ENCODE results near the gene BEND7. TPM values are rescaled to one million over a fixed set of nuclear protein-coding genes. Genes with fewer than 3 reads are reported as not detected.

Gene BEND7
- total and polyA plus RNA-seq, 2 donors (not counting 3 experiments of a cell fraction or from before 2014, with no cell fraction given): 7.3 to 31.7 TPM

- Histone ChIP-seq H3K79me2 (ENCODE audit: control insufficient read depth, insufficient read depth, low read length) (no peaks in the 10 kb centered on the region), H3K9ac (replicated peaks; ENCODE audit: extremely low read depth, insufficient read depth, low read length) (no peak overlapping the region), H3K36me3 (ENCODE audit: control insufficient read depth in 2 of 2, extremely low read depth in 1 of 2, insufficient read depth in 2 of 2, low read length in 2 of 2) (no peaks in the 10 kb centered on the region), H3K27ac (ENCODE audit: insufficient read depth, low read depth, low read length) (no peak overlapping the region), H2AFZ (ENCODE audit: low read depth, low read length) (no peak overlapping the region), H4K20me1 (replicated peaks; ENCODE audit: control insufficient read depth, extremely low read depth, insufficient read depth, low read length) (no peaks in the 10 kb centered on the region), H3K4me1 (ENCODE audit: control insufficient read depth, extremely low read depth, insufficient read depth, low read length) (no peaks in the 10 kb centered on the region), H3K4me2 (ENCODE audit: insufficient read depth, low read length) (no peak overlapping the region), H3K9me1 (replicated peaks; ENCODE audit: control insufficient read depth, extremely low read depth, insufficient read depth, low read length) (no peaks in the 10 kb centered on the region), H3K4me3 (replicated peaks in 1 of 3; ENCODE audit: insufficient read depth in 1 of 3, low read depth in 1 of 3, low read length in 3 of 3) (no peak overlapping the region), H3K9me3 (replicated peaks; ENCODE audit: control insufficient read depth, insufficient read depth, low read length) (no peaks in the 10 kb centered on the region), H3K27me3 (ENCODE audit: control insufficient read depth in 2 of 2, insufficient read depth in 2 of 2, low read length in 2 of 2) (peaks cover 12 to 15% of the 10 kb centered on the region in 2 experiments)
- FAIRE-seq (no peak), DNase-seq (ENCODE audit: low read depth, low spot score) (no peak)
- dilution Hi-C loops (cut with MboI; ENCODE audit: extremely low pct_ligation_motif_present, low sequenced_read_pairs): no loop called here
- no peak for TF ChIP-seq JUN (IDR thresholded peaks at IDR 0.05; ENCODE audit: borderline replicate concordance, insufficient read depth, insufficient read length, low read depth)
- TF ChIP-seq POLR2AphosphoS5 (IDR thresholded peaks at IDR 0.05; ENCODE audit: insufficient read depth, low read depth, low read length): no peak
- TF ChIP-seq MYC (IDR thresholded peaks at IDR 0.05; ENCODE audit: low read depth, low read length): no peak
- TF ChIP-seq CTCF (IDR thresholded peaks at IDR 0.05; ENCODE audit: extremely low read depth in 1 of 2, insufficient read depth in 1 of 2, low read depth in 1 of 2, low read length in 2 of 2): no peak
- no peak for TF ChIP-seq POLR2A (IDR thresholded peaks at IDR 0.05; ENCODE audit: low read depth, low read length)
- TF ChIP-seq GATA2 (IDR thresholded peaks at IDR 0.05; ENCODE audit: insufficient read depth, insufficient read length, low read depth, low read length): no peak
- no peak for TF ChIP-seq EZH2 (IDR thresholded peaks at IDR 0.05; ENCODE audit: borderline replicate concordance, low read depth, low read length, severe bottlenecking)
- TF ChIP-seq MAX (IDR thresholded peaks at IDR 0.05; ENCODE audit: insufficient read depth, insufficient read length): no peak
- no peak for TF ChIP-seq FOS (IDR thresholded peaks at IDR 0.05; ENCODE audit: borderline replicate concordance, insufficient read depth, low read length)
- ChIA-PET POLR2A (no interaction called here), CTCF (no interaction called here)
- intact Hi-C loops (cut with micrococcal nuclease): no loop called here
- BruUV-seq (replicated peaks): no TSS peak
These were observed 106.0 kb downstream of the BEND7 start for GRCh38 chr10:13422800-13423199.
